IMR-90 (cell line): Measurements from ENCODE around the gene SERPINI2. TPM values are rescaled to one million over a fixed set of nuclear protein-coding genes. Genes with fewer than 3 reads are reported as not detected.

Experiments
- ATAC-seq: fragments of 200-7000 bp; cut with Tn5 transposase; 2 replicates; pipeline ENCODE4 v1.9.1; 2020; ENCODE audit warnings: low read depth, mild to moderate bottlenecking, moderate library complexity
- BruUV-seq: library from RNA; stranded (reverse); fragments of 400-500 nt; replicated peaks from 2 replicates; lab custom pipeline; 2021; lab: Mats Ljungman, UMichigan
- CTCF ChIA-PET: fragments of 300-600 bp; formaldehyde crosslinking; extraction: SDS; loops from one replicate; lab custom pipeline; 2021; ENCODE audit warnings: antibody characterized with exemption; lab: Yijun Ruan, JAX
- POLR2A ChIA-PET: fragments of 300-600 bp; sonication (Branson Sonifier 250); formaldehyde crosslinking; loops from one replicate; lab custom pipeline; 2022; ENCODE audit warnings: antibody characterized with exemption; ENCODE audit not compliant: unreplicated experiment; lab: Charles Lee
- DNase-seq: peaks from one replicate; pipeline ENCODE4 v3.0.0; 2013
- H2AFZ ChIP-seq: replicated peaks from 2 replicates; pipeline ENCODE3; 2013; ENCODE audit warnings: low read length, mild to moderate bottlenecking; ENCODE audit not compliant: poor library complexity
- H2AK5ac ChIP-seq: 2 replicates; pipeline ENCODE4 v1.6.1; 2013; ENCODE audit warnings: low read depth, low read length, inconsistent platforms
- H2AK9ac ChIP-seq: replicated peaks from 2 replicates; pipeline ENCODE3; 2013; ENCODE audit warnings: mild to moderate bottlenecking, low read depth, low read length, moderate library complexity; ENCODE audit not compliant: poor library complexity
- H2BK120ac ChIP-seq: 2 replicates; pipeline ENCODE4 v1.6.1; 2013; ENCODE audit warnings: low read depth, low read length, inconsistent platforms
- H2BK15ac ChIP-seq: 3 replicates; pipeline ENCODE4 v1.6.1; 2013; ENCODE audit warnings: low read depth, low read length, inconsistent platforms
- H2BK20ac ChIP-seq: 2 replicates; pipeline ENCODE4 v1.6.1; 2013; ENCODE audit warnings: low read depth, mild to moderate bottlenecking, inconsistent platforms, low read length, moderate library complexity
- H2BK5ac ChIP-seq: 2 replicates; pipeline ENCODE4 v1.6.1; 2013; ENCODE audit warnings: mild to moderate bottlenecking, low read depth, low read length, inconsistent platforms; ENCODE audit not compliant: poor library complexity, severe bottlenecking
- H3K14ac ChIP-seq: replicated peaks from 2 replicates; pipeline ENCODE4 v1.6.1; 2013; ENCODE audit warnings: low read depth, low read length, inconsistent platforms
- H3K18ac ChIP-seq: 2 replicates; pipeline ENCODE4 v1.6.1; 2013; ENCODE audit warnings: low read depth, low read length, control low read depth
- H3K23ac ChIP-seq: 2 replicates; pipeline ENCODE4 v1.6.1; 2013; ENCODE audit warnings: low read depth, low read length, inconsistent platforms
- H3K27ac ChIP-seq: 2 replicates; pipeline ENCODE4 v1.5.1; 2013; ENCODE audit warnings: mild to moderate bottlenecking, control low read depth, low read length; ENCODE audit not compliant: insufficient read depth
- H3K27me3 ChIP-seq: 2 replicates; pipeline ENCODE4 v1.6.1; 2013; ENCODE audit warnings: low read length; ENCODE audit not compliant: control insufficient read depth, insufficient read depth
- H3K36me3 ChIP-seq: 2 replicates; pipeline ENCODE4 v1.6.1; 2013; ENCODE audit warnings: low read length, mixed read lengths; ENCODE audit not compliant: control insufficient read depth, insufficient read depth
- H3K4ac ChIP-seq: 2 replicates; pipeline ENCODE4 v1.6.1; 2013; ENCODE audit warnings: low read depth, low read length, inconsistent platforms
- H3K4me1 ChIP-seq: 2 replicates; pipeline ENCODE4 v1.6.1; 2013; ENCODE audit warnings: low read length, mixed read lengths; ENCODE audit not compliant: control insufficient read depth, insufficient read depth
- H3K4me2 ChIP-seq: 2 replicates; pipeline ENCODE4 v1.6.1; 2013; ENCODE audit warnings: low read depth, mild to moderate bottlenecking, control low read depth, low read length, moderate library complexity
- H3K4me3 ChIP-seq: 2 replicates; pipeline ENCODE4 v1.5.1; 2013; ENCODE audit warnings: low read depth, mild to moderate bottlenecking, control low read depth, low read length, moderate library complexity; ENCODE audit not compliant: insufficient read depth
- H3K56ac ChIP-seq: 2 replicates; pipeline ENCODE4 v1.6.1; 2013; ENCODE audit warnings: low read length, inconsistent platforms; ENCODE audit not compliant: insufficient read depth; ENCODE audit errors: extremely low read depth
- H3K79me1 ChIP-seq, 2 experiments: 2 replicates each; pipeline ENCODE4 v1.6.1; 2013; ENCODE audit warnings: low read length in 2 of 2, inconsistent platforms in 1 of 2, low read depth in 1 of 2
- H3K9ac ChIP-seq: 2 replicates; pipeline ENCODE4 v1.6.1; 2013; ENCODE audit warnings: low read depth, low read length, control low read depth
- H3K9me1 ChIP-seq: 2 replicates; pipeline ENCODE4 v1.6.1; 2013; ENCODE audit warnings: low read length, inconsistent platforms; ENCODE audit not compliant: insufficient read depth
- H3K9me3 ChIP-seq: 2 replicates; pipeline ENCODE4 v1.6.1; 2013; ENCODE audit warnings: low read length; ENCODE audit not compliant: control insufficient read depth, insufficient read depth
- H4K20me1 ChIP-seq: 2 replicates; pipeline ENCODE4 v1.6.1; 2013; ENCODE audit warnings: low read length, inconsistent platforms; ENCODE audit not compliant: insufficient read depth
- H4K5ac ChIP-seq: 2 replicates; pipeline ENCODE4 v1.6.1; 2013; ENCODE audit warnings: mild to moderate bottlenecking, low read depth, low read length, control low read depth
- H4K8ac ChIP-seq, 2 experiments: 2 replicates each; pipeline ENCODE4 v1.6.1; 2013; ENCODE audit warnings: low read depth in 2 of 2, low read length in 2 of 2, control low read depth in 1 of 2, inconsistent platforms in 1 of 2
- H4K91ac ChIP-seq: 2 replicates; pipeline ENCODE4 v1.6.1; 2013; ENCODE audit warnings: low read depth, low read length, inconsistent platforms; ENCODE audit not compliant: insufficient read depth
- BHLHE40 ChIP-seq: fragments of 150-350 bp; IDR thresholded peaks from 2 replicates; pipeline ENCODE4 v1.6.1; 2016; ENCODE audit warnings: mild to moderate bottlenecking, low read depth, low read length
- CEBPB ChIP-seq: IDR thresholded peaks from 2 replicates; pipeline ENCODE4 v1.6.1; 2012; ENCODE audit warnings: low read depth, low read length, improper control_type of control experiment
- CHD1 ChIP-seq: IDR thresholded peaks from 2 replicates; pipeline ENCODE4 v1.6.1; 2012; ENCODE audit warnings: low read depth, low read length, improper control_type of control experiment
- FOS ChIP-seq: fragments of 150-350 bp; IDR thresholded peaks from 2 replicates; pipeline ENCODE4 v1.6.1; 2016; ENCODE audit warnings: low read depth, low read length
- MAFK ChIP-seq: IDR thresholded peaks from 2 replicates; pipeline ENCODE4 v1.6.1; 2012; ENCODE audit warnings: low read depth, low read length, improper control_type of control experiment
- MAZ ChIP-seq: IDR thresholded peaks from 2 replicates; pipeline ENCODE4 v1.6.1; 2012; ENCODE audit warnings: low read depth, mild to moderate bottlenecking, low read length, improper control_type of control experiment, moderate library complexity, borderline replicate concordance
- MXI1 ChIP-seq: IDR thresholded peaks from 2 replicates; pipeline ENCODE4 v1.6.1; 2012; ENCODE audit warnings: low read depth, mild to moderate bottlenecking, low read length, moderate library complexity, borderline replicate concordance
- POLR2A ChIP-seq: IDR thresholded peaks from 2 replicates; pipeline ENCODE4 v1.6.1; 2012; ENCODE audit warnings: mild to moderate bottlenecking, low read depth, low read length
- RAD21 ChIP-seq: IDR thresholded peaks from 2 replicates; pipeline ENCODE4 v1.6.1; 2012; ENCODE audit warnings: low read length, improper control_type of control experiment
- RCOR1 ChIP-seq: IDR thresholded peaks from 2 replicates; pipeline ENCODE4 v1.6.1; 2012; ENCODE audit warnings: mild to moderate bottlenecking, low read length, improper control_type of control experiment; ENCODE audit not compliant: insufficient replicate concordance
- RFX5 ChIP-seq: IDR thresholded peaks from 2 replicates; pipeline ENCODE4 v1.8.0; 2012; ENCODE audit warnings: low read depth, mild to moderate bottlenecking, low read length, moderate library complexity
- SMC3 ChIP-seq: fragments of 150-350 bp; IDR thresholded peaks from 2 replicates; pipeline ENCODE4 v1.6.1; 2016; ENCODE audit warnings: low read depth, mild to moderate bottlenecking, antibody characterized with exemption, low read length, moderate library complexity
- WGBS, 2 experiments: methylation state at CpG; one replicate each; pipeline versions ENCODE4 v1.1.5 to v1.1.7; 2013; ENCODE audit warnings: missing lambda C conversion rate in 2 of 2; ENCODE audit not compliant: insufficient read length in 1 of 2; ENCODE audit errors: extremely low coverage in 2 of 2; 5-methylcytosine and 5-hydroxymethylcytosine counted together
- dilution Hi-C: fragments of 300-500 bp; cut with HindIII; formaldehyde crosslinking; loops from one replicate; pipeline ENCODE4 v1.14.3; 2018; ENCODE audit warnings: low sequenced_read_pairs; ENCODE audit not compliant: unreplicated experiment
- in situ Hi-C: fragments of 300-500 bp; cut with MboI; formaldehyde crosslinking; loops from 3 replicates; pipeline ENCODE4 v1.14.3; 2019; ENCODE audit warnings: low sequenced_read_pairs, inconsistent platforms, mixed read lengths
- intact Hi-C: fragments of 100-400 bp; cut with micrococcal nuclease; formaldehyde crosslinking; loops from 2 replicates; pipeline ENCODE4 v1.10.0; 2022
- polyA plus RNA-seq, 3 experiments: library from polyadenylated mRNA; depleted of rRNA; stranded (reverse); fragments of >200 nt; gene quantifications; 2 replicates each; pipeline ENCODE4 v1.2.3, GENCODE V29; 2012; ENCODE audit warnings: low replicate concordance in 1 of 3
- total RNA-seq: library from RNA; depleted of rRNA; stranded (reverse); fragments of >200 nt; gene quantifications from 2 replicates; pipeline ENCODE4 v1.2.3, GENCODE V29; 2012
- TF ChIP-seq, protein P1 (sequence below): fragments of 150-350 bp; IDR thresholded peaks from 2 replicates; pipeline ENCODE4 v1.6.1; 2017; ENCODE audit warnings: mild to moderate bottlenecking, antibody characterized with exemption, low read length, low read depth
- TF ChIP-seq, protein P2 (sequence below): conservative IDR thresholded peaks from 2 replicates; pipeline ENCODE4 v1.5.1; 2012; ENCODE audit warnings: mild to moderate bottlenecking, low read depth, low read length, improper control_type of control experiment

Gene SERPINI2
- total and polyA plus RNA-seq, 2 of the 4 experiments (the other 2 are of a cell fraction), result not detected

DNA sequence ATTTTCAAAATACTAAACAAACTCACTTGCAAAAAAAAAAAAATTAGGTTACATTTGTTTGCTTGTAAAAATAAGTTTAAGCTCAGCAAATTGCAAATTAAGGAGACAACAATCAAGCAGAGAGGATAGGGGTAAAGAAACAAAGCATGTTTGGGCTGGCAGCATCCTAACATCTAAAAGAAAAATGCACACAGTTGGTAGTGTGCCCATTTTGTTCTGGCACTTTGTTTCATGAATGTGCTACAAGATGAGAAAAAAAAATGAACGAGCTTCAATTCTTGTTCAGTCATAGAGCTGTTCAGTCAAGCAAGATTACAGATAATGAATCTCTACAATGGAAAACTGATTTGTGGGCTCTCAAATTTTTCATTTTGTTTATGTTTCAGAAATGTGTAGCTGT, 76.0 kb downstream of the SERPINI2 start:
- Histone ChIP-seq H3K4me2 (no peak overlapping the region), H3K23ac (no peak overlapping the region), H4K91ac (no peak overlapping the region), H2BK120ac (no peak overlapping the region), H4K8ac (no peak overlapping the region), H3K27ac (no peak overlapping the region), H3K9me1 (no peaks in the 10 kb centered on the region), H3K18ac (no peak overlapping the region), H3K56ac (no peak overlapping the region), H3K79me1 (no peaks in the 10 kb centered on the region), H3K4ac (no peak overlapping the region), H4K5ac (no peak overlapping the region), H2AK5ac (no peak overlapping the region), H3K4me3 (no peak overlapping the region), H3K9ac (no peak overlapping the region), H3K4me1 (no peaks in the 10 kb centered on the region), H4K20me1 (no peaks in the 10 kb centered on the region), H3K9me3 (peaks cover 4% of the 10 kb centered on the region), H2BK5ac (no peak overlapping the region), H2BK15ac (no peak overlapping the region), H3K27me3 (no peaks in the 10 kb centered on the region), H2AK9ac (no peak overlapping the region), H3K36me3 (no peaks in the 10 kb centered on the region), H2AFZ (no peak overlapping the region), H2BK20ac (no peak overlapping the region), H3K14ac (no peak overlapping the region)
- in situ Hi-C loops (no loop called here), intact Hi-C loops (no loop called here), dilution Hi-C loops (no loop called here)
- ATAC-seq (no peak), DNase-seq (no peak)
- CTCF ChIA-PET, result no interaction called here
- TF ChIP-seq, protein P1, sequence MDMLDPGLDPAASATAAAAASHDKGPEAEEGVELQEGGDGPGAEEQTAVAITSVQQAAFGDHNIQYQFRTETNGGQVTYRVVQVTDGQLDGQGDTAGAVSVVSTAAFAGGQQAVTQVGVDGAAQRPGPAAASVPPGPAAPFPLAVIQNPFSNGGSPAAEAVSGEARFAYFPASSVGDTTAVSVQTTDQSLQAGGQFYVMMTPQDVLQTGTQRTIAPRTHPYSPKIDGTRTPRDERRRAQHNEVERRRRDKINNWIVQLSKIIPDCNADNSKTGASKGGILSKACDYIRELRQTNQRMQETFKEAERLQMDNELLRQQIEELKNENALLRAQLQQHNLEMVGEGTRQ, result no peak
- TF ChIP-seq RFX5 (no peak), BHLHE40 (no peak), MXI1 (no peak), CHD1 (no peak), RAD21 (no peak), MAZ (no peak), POLR2A (no peak), SMC3 (no peak), RCOR1 (no peak), CEBPB (no peak), MAFK (no peak), FOS (no peak)
- TF ChIP-seq, protein P2, sequence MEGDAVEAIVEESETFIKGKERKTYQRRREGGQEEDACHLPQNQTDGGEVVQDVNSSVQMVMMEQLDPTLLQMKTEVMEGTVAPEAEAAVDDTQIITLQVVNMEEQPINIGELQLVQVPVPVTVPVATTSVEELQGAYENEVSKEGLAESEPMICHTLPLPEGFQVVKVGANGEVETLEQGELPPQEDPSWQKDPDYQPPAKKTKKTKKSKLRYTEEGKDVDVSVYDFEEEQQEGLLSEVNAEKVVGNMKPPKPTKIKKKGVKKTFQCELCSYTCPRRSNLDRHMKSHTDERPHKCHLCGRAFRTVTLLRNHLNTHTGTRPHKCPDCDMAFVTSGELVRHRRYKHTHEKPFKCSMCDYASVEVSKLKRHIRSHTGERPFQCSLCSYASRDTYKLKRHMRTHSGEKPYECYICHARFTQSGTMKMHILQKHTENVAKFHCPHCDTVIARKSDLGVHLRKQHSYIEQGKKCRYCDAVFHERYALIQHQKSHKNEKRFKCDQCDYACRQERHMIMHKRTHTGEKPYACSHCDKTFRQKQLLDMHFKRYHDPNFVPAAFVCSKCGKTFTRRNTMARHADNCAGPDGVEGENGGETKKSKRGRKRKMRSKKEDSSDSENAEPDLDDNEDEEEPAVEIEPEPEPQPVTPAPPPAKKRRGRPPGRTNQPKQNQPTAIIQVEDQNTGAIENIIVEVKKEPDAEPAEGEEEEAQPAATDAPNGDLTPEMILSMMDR, result no peak
- POLR2A ChIA-PET, result no interaction called here
- BruUV-seq, result no TSS peak
- no CpG with 5 or more reads among the region's 1 CpG for WGBS, 2 experiments
